GM18519 (cell line): ENCODE data around the gene SLC26A2.
"Not testable (repeated sequence)": the region's sequence is repeated elsewhere in the genome, so short reads cannot be mapped to it uniquely, and the experiment has no call there.

Experiments
- ATAC-seq: cut with Tn5 transposase; IDR thresholded peaks from one replicate; pipeline ENCODE4 v1.9.1; 2021; ENCODE audit warnings: mild to moderate bottlenecking, moderate library complexity; ENCODE audit not compliant: unreplicated experiment, low FRiP score

Gene SLC26A2

GRCh38 chr5:149936044-149936699 lies 24.4 kb upstream of the SLC26A2 start:
- ATAC-seq = no peak

DNA sequence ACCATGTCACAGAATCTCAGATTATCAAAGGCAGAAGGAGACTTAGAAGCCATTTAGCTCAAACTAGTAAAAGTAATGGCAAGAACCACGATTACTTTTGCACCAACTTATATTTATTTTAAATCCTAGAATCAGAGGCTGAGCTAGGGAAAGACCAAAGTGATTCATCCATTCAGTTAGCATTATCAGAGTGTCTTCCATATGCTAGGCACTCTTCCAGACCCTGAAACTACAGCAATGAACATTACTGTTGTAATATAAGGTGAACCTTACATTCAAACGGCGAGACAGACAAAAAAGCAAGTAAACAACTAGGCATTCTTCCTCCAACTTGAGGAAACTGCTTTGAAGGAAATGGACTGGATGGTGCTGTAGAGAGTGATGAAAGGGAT lies 23.9 kb upstream of the SLC26A2 start:
- ATAC-seq = no peak

DNA sequence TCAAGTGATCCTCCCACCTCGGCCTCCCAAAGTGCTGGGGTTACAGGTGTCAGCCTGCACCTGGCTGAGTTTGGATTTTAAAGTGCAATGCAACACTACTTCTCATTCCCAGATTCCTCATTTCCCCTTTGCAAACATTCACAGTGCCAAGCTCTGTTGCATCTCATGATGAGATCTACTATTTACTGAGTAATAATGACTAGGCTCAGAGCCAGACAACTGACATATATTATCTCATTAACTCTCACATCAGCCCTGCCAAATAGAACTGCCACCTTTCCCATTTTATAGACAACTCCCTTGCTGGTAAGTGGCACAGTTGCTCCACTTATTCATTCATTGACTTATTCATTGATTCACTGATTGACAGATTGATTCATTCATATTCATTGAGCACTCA lies 22.9 kb upstream of the SLC26A2 start:
- ATAC-seq = no peak

GRCh38 chr5:149938279-149938678 lies 22.3 kb upstream of the SLC26A2 start:
- no peak for ATAC-seq

DNA sequence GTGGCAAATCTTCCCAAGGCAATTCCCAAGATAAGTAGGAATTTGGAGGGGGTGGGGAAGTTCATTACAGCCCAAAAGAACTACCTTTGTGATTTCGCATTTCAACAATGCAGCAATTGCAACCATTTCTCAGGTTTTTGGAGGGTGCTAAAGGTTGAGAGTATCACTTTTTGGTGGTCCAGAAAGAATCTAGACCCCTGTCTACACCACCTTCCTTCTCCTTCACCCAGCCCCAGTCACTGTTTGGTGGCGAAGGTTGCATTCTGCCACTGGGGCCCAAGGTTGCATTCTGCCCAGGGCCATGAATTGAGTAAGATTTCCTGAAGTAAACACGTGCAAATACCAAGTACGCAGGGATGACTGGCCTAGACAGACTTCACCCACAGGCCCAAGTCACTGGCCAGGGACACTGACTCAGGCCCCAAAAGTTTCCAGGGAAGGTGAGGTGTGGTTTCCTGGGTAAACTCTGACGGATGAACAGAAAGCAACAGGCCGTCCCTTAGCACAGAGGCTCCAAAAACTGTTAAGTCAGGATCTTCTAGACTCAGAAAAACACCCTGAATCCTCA lies 21.7 kb upstream of the SLC26A2 start:
- no peak for ATAC-seq

DNA sequence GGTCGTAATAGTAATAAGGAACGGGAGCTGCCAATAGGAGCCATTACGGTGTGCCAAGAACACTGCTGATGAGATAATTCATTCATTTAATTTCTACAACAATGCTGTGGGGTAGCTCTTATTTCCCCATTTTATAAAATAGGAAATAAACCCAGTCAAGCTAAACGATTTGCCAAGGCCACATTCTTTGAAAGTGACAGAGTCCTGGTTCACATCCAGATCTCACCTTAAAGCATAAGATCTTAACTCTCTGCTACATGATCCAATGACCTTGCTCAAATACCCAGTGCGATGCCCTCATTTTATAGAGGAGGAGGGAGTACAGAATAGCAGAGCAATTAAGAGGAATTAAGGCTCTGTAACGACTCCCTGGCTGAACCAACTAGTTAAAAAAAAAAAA lies 21.0 kb upstream of the SLC26A2 start:
- no peak for ATAC-seq

DNA sequence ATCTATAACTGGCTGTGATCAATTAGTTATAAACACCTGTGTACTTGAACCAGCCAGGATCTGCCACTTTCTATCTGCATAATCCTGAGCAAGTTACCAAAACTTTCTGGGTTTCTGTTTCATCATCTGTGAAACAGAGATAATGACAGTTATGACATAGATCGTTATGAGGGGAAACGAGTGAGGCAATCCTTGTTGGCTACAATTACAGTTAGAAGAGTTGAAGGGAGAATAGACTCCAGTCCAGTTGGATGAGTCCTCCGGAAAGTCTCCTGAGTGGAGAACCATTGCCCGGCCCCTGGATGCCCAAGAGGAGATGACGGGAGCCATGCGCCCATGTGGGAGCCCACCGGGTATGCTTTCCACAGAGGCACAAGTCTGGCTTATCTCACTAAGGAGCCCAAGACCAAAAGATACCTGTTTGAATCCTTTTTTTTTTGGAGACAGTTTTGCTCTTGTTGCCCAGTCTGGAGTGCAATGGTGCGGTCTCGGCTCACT lies 20.4 kb upstream of the SLC26A2 start:
- peak; percentile 79 for ATAC-seq

GRCh38 chr5:149940941-149941644 lies 19.5 kb upstream of the SLC26A2 start:
- ATAC-seq = no peak

GRCh38 chr5:149941795-149942194 lies 18.8 kb upstream of the SLC26A2 start:
- no peak for ATAC-seq

DNA sequence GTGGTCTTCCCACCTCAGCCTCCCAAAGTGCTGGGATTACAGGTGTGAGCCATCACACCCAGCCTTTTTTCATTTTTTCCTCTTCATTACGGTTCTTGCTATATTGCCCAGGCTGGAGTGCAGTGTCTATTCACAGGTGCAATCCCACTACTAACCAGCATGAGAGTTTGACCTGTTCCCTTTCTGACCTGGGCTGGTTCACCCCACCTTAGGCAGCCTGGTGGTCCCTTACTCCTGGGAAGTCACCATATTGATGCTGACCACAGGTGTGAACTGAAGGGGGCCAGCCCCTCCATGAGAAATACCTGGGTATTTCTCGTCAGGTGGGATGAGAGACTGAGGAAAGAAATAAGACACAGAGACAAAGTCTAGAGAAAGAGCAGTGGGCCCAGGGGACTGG lies 18.4 kb upstream of the SLC26A2 start:
- ATAC-seq = no peak

DNA sequence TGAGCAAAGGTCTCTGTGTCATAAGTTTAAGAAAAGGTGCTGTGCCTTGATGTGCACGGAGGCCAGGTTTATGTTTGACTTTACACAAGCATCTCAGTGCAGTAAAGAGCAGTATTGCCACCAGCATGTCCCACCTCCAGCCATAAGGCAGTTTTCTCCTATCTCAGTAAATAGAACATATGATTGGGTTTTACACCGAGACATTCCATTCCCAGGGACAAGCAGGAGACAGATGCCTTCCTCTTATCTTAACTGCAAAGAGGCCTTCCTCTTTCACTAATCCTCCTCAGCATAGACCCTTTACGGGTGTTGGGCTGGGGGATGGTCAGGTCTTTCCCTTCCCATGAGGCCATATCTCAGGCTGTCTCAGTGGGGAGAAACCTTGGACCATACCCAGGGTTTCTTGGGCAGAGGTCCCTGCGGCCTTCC lies 17.8 kb upstream of the SLC26A2 start:
- not testable (repeated sequence) for ATAC-seq

DNA sequence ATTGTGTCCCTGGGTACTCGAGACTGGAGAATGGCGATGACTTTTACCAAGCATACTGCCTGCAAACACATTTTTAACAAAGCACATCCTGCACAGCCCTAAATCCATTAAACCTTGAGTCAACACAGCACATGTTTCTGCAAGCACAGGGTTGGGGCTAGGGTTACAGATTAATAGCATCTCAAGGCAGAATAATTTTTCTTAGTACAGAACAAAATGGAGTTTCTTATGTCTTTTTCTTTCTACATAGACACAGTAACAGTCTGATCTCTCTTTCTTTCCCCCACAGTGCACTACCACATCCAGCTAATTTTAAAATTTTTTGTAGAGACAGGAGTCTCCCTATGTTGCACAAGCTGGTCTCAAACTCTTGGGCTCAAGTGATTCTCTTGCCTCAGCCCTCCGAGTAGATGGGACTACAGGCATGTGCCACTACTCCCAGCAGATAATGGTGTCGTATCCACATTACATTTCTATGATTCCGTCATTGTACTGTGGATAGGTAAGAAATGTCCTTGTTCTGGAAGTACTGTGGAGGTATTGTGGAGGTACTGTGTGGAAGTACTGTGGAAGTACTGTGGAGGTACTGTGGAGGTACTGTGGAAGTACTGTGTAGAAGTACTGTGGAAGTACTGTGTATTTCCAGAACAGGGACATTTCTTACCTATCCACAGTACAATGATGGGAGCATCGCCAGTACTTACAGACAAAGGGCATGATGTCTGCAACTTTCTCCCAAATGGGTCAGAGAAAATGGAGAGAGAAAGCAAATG lies 17.2 kb upstream of the SLC26A2 start:
- ATAC-seq = not testable (repeated sequence)

DNA sequence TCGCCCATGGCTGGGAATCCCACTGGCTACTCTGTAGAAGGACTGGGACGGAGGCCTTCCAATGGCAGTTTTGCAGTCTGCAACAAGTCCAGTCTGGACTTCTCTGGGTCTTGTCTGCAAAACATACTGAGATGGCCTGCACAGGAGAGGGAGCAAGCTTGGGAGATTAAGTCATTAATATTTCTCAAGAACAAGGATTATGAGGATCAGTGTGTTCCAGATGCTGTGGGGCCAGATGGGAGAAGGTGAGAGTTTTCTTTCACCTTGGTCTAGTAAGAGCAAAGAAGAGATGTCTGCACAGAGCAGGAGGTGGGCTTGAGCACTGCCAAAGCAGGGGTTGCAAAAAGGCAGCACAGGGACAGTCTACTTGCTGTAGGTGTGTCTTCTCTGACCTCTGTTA lies 15.9 kb upstream of the SLC26A2 start, which contains the start of gene PDE6A:
TSS of gene PDE6A (minus strand) at position 128 of the 400 bp plus-strand sequence. CDS start at position 8, 120 bp downstream.
- ATAC-seq = no peak

DNA sequence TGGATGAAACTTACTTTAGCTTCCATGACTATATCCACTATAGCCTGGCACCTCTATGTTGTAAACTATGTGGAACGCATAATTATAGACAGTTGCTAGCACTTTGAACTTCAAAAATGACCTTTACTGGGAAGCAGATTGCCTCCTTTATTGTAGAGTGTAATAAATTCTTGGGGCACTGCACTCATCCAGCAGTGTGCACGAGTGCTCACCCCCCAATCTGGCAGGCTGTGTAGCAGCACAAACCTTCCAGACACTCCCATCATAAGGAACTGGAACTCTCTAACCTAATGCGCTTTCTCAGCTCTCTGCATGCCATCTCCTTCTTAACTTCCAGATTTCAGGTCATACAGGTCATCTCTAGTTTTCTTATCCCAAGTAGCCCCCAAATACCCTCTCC lies 14.4 kb upstream of the SLC26A2 start:
- ATAC-seq = no peak

DNA sequence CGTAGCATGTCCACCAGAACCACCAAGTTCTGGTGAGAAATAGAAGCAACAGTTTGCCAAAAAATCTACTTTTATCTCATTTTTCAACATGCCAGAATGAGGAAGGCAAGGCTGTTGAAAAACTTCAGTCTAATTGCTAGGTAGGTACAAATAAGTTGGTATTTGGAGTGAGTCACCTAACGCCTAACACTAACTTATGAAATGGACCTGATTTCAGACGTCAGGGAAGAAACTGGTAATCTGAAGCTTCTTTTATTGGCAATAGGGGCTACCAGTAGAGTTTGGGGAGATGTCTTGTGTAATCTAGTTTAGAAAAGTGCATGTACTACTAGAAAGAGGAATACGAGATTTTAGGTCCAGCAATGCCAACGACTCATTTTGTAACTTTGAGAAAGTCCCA lies 11.6 kb upstream of the SLC26A2 start:
- no peak for ATAC-seq

- no peak for ATAC-seq
Measured at GRCh38 chr5:149951138-149951749, 9.3 kb upstream of the SLC26A2 start.

GRCh38 chr5:149953436-149954121 lies 7.0 kb upstream of the SLC26A2 start:
- no peak for ATAC-seq

GRCh38 chr5:149954798-149955197 lies 5.8 kb upstream of the SLC26A2 start:
- ATAC-seq = no peak

GRCh38 chr5:149956685-149957084 lies 3.9 kb upstream of the SLC26A2 start:
- ATAC-seq = no peak

DNA sequence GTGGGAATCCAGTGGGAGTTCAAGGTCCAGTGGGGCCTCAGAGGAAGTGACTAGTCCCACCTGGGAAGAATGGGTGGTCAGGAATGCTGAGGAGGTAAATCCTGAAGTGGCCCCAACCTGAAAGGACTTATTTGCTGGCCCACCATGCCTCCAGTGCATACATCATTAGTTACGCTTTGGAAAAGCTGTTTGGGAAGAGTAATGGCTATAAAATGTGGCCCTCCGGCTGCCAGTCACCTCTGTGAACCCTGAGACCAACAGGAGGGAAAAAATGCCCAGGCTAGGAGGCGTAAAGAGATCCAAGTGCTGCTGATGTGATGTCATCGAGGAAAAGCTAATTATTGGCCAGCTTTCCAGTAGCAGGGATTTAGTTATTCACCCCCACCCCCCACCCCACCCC lies 2.7 kb upstream of the SLC26A2 start:
- ATAC-seq = no peak
